RWPE2 (cell line): ENCODE results near the gene SH2D3C.

ENCODE experiments used
- ATAC-seq: fragments of 200-7000 bp; cut with Tn5 transposase; 3 replicates; pipeline ENCODE4 v1.9.1; 2021; ENCODE audit warnings: low read depth
- DNase-seq: peaks from one replicate; pipeline ENCODE4 v3.0.0-alpha.2; 2020; ENCODE audit warnings: low spot score
- H3K27ac ChIP-seq: fragments of 450-650 bp; 2 replicates; pipeline ENCODE4 v1.5.1; 2017; ENCODE audit warnings: mild to moderate bottlenecking; ENCODE audit not compliant: poor library complexity, severe bottlenecking
- H3K27me3 ChIP-seq: fragments of 250-450 bp; sonication (Bioruptor Pico); 2 replicates; pipeline ENCODE4 v1.5.1; 2021; ENCODE audit warnings: mild to moderate bottlenecking, moderate library complexity; ENCODE audit not compliant: insufficient read depth, poor library complexity, severe bottlenecking
- H3K36me3 ChIP-seq: fragments of 250-450 bp; sonication (Bioruptor Pico); 2 replicates; pipeline ENCODE4 v1.5.1; 2020; ENCODE audit warnings: low read depth, mild to moderate bottlenecking, moderate library complexity
- H3K4me1 ChIP-seq: fragments of 250-450 bp; sonication (Bioruptor Pico); 2 replicates; pipeline ENCODE4 v1.5.1; 2021; ENCODE audit warnings: mild to moderate bottlenecking, moderate library complexity; ENCODE audit not compliant: insufficient read depth, poor library complexity, severe bottlenecking
- H3K4me3 ChIP-seq: fragments of 250-450 bp; sonication (Bioruptor Pico); 2 replicates; pipeline ENCODE4 v1.5.1; 2021; ENCODE audit warnings: mild to moderate bottlenecking, moderate library complexity; ENCODE audit not compliant: severe bottlenecking
- H3K9me3 ChIP-seq: fragments of 250-450 bp; sonication (Bioruptor Pico); 2 replicates; pipeline ENCODE4 v1.5.1; 2021; ENCODE audit warnings: mild to moderate bottlenecking, moderate library complexity; ENCODE audit not compliant: severe bottlenecking
- TF ChIP-seq, protein P1 (sequence below): fragments of 450-650 bp; IDR thresholded peaks from one replicate; pipeline ENCODE4 v1.5.1; 2017; ENCODE audit warnings: mild to moderate bottlenecking, moderate library complexity; ENCODE audit not compliant: poor library complexity, severe bottlenecking

Gene SH2D3C

DNA sequence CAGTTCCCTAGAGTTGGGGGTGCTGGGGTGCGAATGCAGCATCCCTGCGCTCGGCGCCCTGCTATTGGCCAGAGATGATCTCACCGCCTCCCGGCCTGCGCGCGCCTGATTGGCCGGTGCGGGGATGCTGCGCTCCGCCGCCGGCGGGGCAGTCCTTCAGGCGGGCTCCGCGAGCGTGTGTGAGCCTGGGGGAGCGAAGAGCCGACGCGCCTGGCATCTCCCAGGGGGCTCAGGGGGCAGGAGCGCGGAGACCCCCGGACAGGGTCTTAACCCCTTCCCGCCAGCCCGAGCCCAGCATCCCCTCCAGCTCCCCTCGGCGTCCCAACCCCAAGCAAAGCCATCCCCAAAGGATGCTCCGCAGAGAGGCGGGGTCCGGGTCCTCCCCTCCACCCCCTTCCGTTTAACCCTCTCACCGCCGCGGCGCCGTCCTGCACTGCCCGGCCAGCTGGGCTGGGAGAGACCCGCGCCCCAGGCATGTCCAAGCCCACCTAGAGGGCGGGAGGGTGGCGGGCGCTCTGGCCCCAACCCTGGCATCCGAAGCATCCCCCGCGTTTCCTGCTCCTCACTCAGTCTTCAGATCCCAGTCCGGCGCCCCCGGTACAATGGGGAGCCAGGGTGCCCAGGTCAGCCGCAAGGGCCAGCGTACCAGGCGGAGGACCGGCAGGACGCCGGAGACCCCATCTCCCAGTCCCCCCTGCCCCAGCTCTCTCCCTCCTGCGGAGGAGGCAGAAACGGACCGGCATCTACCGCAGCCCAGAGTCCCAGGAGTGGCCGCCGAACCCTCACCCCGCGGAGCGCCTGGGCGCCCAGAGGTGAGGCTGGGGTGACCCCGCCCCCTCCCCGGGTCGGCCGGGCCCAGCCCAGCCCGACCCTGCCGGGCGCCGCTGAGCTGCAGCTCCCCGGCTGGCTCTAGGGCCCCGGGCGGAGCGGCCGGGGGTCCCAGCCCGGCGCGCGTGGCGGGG, 24.1 kb downstream of the SH2D3C start:
- no peak overlapping the region for H3K4me3 ChIP-seq
- no peak for DNase-seq
- H3K9me3 ChIP-seq: no peaks in the 10 kb centered on the region
- TF ChIP-seq, protein P1, sequence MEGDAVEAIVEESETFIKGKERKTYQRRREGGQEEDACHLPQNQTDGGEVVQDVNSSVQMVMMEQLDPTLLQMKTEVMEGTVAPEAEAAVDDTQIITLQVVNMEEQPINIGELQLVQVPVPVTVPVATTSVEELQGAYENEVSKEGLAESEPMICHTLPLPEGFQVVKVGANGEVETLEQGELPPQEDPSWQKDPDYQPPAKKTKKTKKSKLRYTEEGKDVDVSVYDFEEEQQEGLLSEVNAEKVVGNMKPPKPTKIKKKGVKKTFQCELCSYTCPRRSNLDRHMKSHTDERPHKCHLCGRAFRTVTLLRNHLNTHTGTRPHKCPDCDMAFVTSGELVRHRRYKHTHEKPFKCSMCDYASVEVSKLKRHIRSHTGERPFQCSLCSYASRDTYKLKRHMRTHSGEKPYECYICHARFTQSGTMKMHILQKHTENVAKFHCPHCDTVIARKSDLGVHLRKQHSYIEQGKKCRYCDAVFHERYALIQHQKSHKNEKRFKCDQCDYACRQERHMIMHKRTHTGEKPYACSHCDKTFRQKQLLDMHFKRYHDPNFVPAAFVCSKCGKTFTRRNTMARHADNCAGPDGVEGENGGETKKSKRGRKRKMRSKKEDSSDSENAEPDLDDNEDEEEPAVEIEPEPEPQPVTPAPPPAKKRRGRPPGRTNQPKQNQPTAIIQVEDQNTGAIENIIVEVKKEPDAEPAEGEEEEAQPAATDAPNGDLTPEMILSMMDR: no peak
- no peak overlapping the region for H3K27ac ChIP-seq
- H3K27me3 ChIP-seq: peaks cover 39% of the 10 kb centered on the region
- H3K4me1 ChIP-seq: no peaks in the 10 kb centered on the region
- peak; percentile 67 for ATAC-seq
- H3K36me3 ChIP-seq: no peaks in the 10 kb centered on the region

DNA sequence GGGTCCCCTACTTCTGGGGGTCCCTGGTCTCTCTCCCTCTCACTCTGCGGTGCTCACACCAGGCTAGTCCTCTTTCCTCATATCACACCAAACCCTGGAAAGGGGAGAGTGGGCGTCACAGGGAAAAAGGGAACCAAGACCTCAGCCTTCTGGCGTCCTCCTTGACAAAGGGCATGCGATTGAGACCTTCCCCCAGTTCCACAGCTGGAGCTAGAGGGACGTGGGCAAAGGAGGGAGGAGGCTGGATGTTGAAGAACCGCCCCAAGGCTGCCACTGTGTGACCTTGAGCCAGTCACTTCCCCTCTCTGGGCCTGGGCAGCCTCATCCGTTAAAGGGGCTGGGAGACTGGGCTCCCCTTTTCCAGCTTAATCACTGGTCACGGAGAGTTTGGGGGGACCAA, 24.8 kb downstream of the SH2D3C start:
- Histone ChIP-seq H3K27ac (no peak overlapping the region), H3K27me3 (peaks cover 39% of the 10 kb centered on the region), H3K9me3 (no peaks in the 10 kb centered on the region), H3K36me3 (no peaks in the 10 kb centered on the region), H3K4me3 (no peak overlapping the region), H3K4me1 (no peaks in the 10 kb centered on the region)
- ATAC-seq (no peak), DNase-seq (no peak)
- TF ChIP-seq, protein P1: no peak

DNA sequence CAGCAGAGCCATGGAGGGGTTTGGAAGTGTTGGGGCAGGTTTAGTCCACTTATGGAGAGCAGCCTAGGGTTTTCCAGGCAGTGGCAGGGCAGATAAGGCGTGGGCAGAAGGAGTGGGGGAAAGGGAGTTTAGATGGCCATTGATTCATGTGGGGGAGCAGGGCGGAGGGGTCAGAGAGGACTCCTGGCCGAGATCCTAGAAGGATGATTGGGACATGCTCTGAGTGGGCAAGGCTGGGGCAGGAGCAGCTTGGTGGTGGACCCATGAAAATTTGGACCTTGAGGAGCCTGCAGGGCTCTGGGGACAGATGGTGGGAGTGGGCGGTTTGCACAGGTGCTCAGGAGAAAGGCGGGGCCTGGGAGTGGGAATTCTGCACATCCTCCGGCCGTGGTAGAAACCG, 25.3 kb downstream of the SH2D3C start:
- H3K4me1 ChIP-seq: no peaks in the 10 kb centered on the region
- no peaks in the 10 kb centered on the region for H3K9me3 ChIP-seq
- no peak overlapping the region for H3K4me3 ChIP-seq
- TF ChIP-seq, protein P1: no peak
- no peak overlapping the region for H3K27ac ChIP-seq
- H3K36me3 ChIP-seq: no peaks in the 10 kb centered on the region
- DNase-seq: no peak
- ATAC-seq: no peak
- H3K27me3 ChIP-seq: peaks cover 39% of the 10 kb centered on the region

DNA sequence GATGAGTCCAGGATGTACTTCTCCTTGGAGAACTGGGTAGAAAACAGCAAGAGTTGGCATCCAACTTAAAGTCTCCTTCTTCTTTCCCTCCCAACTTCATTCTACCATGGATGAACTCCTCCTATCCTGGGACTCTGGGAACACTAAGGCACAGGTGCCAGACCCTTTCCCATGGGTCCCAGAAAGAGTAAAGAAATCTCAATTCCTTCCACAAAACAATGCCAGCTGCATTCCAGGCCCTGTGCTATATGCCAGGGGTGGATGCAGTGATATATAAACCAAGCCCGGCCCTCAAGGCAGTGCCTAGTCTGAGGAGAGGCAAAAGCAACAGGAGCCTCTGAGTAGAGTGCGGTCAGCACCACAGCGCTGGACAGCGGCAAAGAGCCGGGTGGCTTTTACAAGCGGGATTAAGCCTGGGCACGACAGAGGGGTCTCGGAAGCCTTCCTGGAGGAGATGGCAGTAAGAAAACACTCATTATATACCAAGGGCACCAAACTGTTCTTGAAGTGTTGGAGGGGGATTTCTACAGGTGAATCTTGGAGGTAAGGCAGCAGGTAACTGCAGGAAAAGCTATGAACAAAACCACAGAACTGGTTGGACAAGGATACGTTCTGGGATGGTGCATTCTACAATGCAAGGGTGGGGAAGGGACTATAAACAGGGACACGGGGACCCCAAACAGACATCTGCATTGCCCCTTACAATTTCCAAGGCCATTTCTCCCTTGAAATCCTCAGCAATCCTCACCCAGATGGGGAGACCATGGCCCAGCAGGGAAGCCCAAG, 27.0 kb downstream of the SH2D3C start:
- H3K4me1 ChIP-seq: no peaks in the 10 kb centered on the region
- no peaks in the 10 kb centered on the region for H3K9me3 ChIP-seq
- ATAC-seq: 0 out of 3 replicates have a peak, but pooled peaks have one; percentile 26
- H3K4me3 ChIP-seq: no peak overlapping the region
- no peak for DNase-seq
- H3K36me3 ChIP-seq: no peaks in the 10 kb centered on the region
- H3K27ac ChIP-seq: no peak overlapping the region
- TF ChIP-seq, protein P1: no peak
- H3K27me3 ChIP-seq: peaks cover 39% of the 10 kb centered on the region
